GM12878 (cell line): Measurements from ENCODE around the gene RBP3. TPM values are rescaled to one million over a fixed set of nuclear protein-coding genes. Genes with fewer than 3 reads are reported as not detected.

ENCODE experiments used
- ATAC-seq: fragments of 200-7000 bp; cut with Tn5 transposase; 3 replicates; pipeline ENCODE4 v1.9.1; 2020; ENCODE audit warnings: mild to moderate bottlenecking, moderate library complexity
- BruUV-seq: library from RNA; stranded (reverse); fragments of 400-500 nt; replicated peaks from 2 replicates; lab custom pipeline; 2021; lab: Mats Ljungman, UMichigan
- CTCF ChIA-PET: fragments of 300-600 bp; sonication (Branson Sonifier 250); formaldehyde crosslinking; extraction: SDS; loops from one replicate; lab custom pipeline; 2021; ENCODE audit warnings: inconsistent platforms; lab: Yijun Ruan, JAX
- POLR2A ChIA-PET: fragments of 350-600 bp; formaldehyde crosslinking; extraction: SDS; loops from one replicate; lab custom pipeline; 2021; ENCODE audit warnings: inconsistent platforms; lab: Charles Lee
- RAD21 ChIA-PET: fragments of 300-600 bp; sonication (Branson Sonifier 250); formaldehyde crosslinking; loops from one replicate; lab custom pipeline; 2023; ENCODE audit warnings: antibody characterized with exemption; ENCODE audit not compliant: unreplicated experiment; lab: Charles Lee
- SMC1A ChIA-PET: fragments of 300-600 bp; sonication (Branson Sonifier 250); formaldehyde crosslinking; loops from one replicate; lab custom pipeline; 2023; ENCODE audit not compliant: unreplicated experiment, uncharacterized antibody; lab: Charles Lee
- DNase-seq: peaks from one replicate; pipeline ENCODE4 v3.0.0-alpha.2; 2011; ENCODE audit warnings: low read depth, low spot score
- FAIRE-seq: peaks from 3 replicates; lab custom pipeline; 2011; peaks lifted over from hg19 to GRCh38; lab: Jason Lieb, UNC
- H2AFZ ChIP-seq: 2 replicates; pipeline ENCODE4 v1.6.0; 2011; ENCODE audit warnings: low read depth, low read length, control low read depth; ENCODE audit not compliant: control insufficient read depth
- H3K27ac ChIP-seq: 2 replicates; pipeline ENCODE4 v1.5.1; 2011; ENCODE audit warnings: control low read depth; ENCODE audit not compliant: control insufficient read depth, insufficient read depth
- H3K27me3 ChIP-seq, 2 experiments: replicated peaks in 1 of 2; 2 replicates each; pipeline versions ENCODE4 v1.6.0 to v1.6.1; 2011; ENCODE audit warnings: low read length in 1 of 2; ENCODE audit not compliant: control insufficient read depth in 2 of 2, insufficient read depth in 2 of 2
- H3K36me3 ChIP-seq, 2 experiments: 2 replicates each; pipeline ENCODE4 v1.5.1; 2011; ENCODE audit warnings: low read length in 1 of 2; ENCODE audit not compliant: control insufficient read depth in 2 of 2, insufficient read depth in 2 of 2
- H3K4me1 ChIP-seq: 2 replicates; pipeline ENCODE4 v1.6.1; 2011; ENCODE audit warnings: mild to moderate bottlenecking, low read length, moderate library complexity, mixed read lengths; ENCODE audit not compliant: control insufficient read depth, insufficient read depth
- H3K4me2 ChIP-seq: 2 replicates; pipeline ENCODE4 v1.6.0; 2011; ENCODE audit warnings: control low read depth; ENCODE audit not compliant: control insufficient read depth, insufficient read depth
- H3K4me3 ChIP-seq: fragments of 200-600 bp; sonication (generic); 2 replicates; pipeline ENCODE4 v1.5.1; 2016
- H3K79me2 ChIP-seq: 2 replicates; pipeline ENCODE4 v1.6.0; 2011; ENCODE audit warnings: low read length; ENCODE audit not compliant: control insufficient read depth, insufficient read depth
- H3K9ac ChIP-seq: 2 replicates; pipeline ENCODE4 v1.8.0; 2011; ENCODE audit warnings: low read length, control low read depth, mixed read lengths; ENCODE audit not compliant: control insufficient read depth, insufficient read depth
- H3K9me3 ChIP-seq: replicated peaks from 3 replicates; pipeline ENCODE4 v1.5.1; 2011; ENCODE audit warnings: mild to moderate bottlenecking, low read length; ENCODE audit not compliant: control insufficient read depth, insufficient read depth
- H4K20me1 ChIP-seq: 2 replicates; pipeline ENCODE4 v1.6.0; 2011; ENCODE audit not compliant: control insufficient read depth, insufficient read depth
- ATF7 ChIP-seq: fragments of 450-650 bp; IDR thresholded peaks from 2 replicates; pipeline ENCODE4 v1.6.1; 2016; ENCODE audit warnings: low read depth, mild to moderate bottlenecking
- CUX1 ChIP-seq: IDR thresholded peaks from 2 replicates; pipeline ENCODE4 v1.6.1; 2012; ENCODE audit warnings: improper control_type of control experiment, low read depth, low read length; ENCODE audit not compliant: insufficient replicate concordance
- E2F8 ChIP-seq: fragments of 450-650 bp; IDR thresholded peaks from 2 replicates; pipeline ENCODE4 v1.6.1; 2018; ENCODE audit warnings: mild to moderate bottlenecking, low read depth, moderate library complexity; ENCODE audit not compliant: partially characterized antibody
- HDAC6 ChIP-seq: fragments of 200-600 bp; sonication (generic); IDR thresholded peaks from one replicate; pipeline ENCODE4 v1.8.0; 2017; ENCODE audit warnings: antibody characterized with exemption; ENCODE audit not compliant: unreplicated experiment
- MYB ChIP-seq: fragments of 150-350 bp; IDR thresholded peaks from 2 replicates; pipeline ENCODE4 v1.6.1; 2014; ENCODE audit warnings: mild to moderate bottlenecking, low read depth, low read length, borderline replicate concordance
- NKRF ChIP-seq: fragments of 450-650 bp; conservative IDR thresholded peaks from 2 replicates; pipeline ENCODE4 v1.6.1; 2017; ENCODE audit warnings: mild to moderate bottlenecking, moderate library complexity
- POLR2AphosphoS2 ChIP-seq: IDR thresholded peaks from 2 replicates; pipeline ENCODE4 v1.6.1; 2011; ENCODE audit warnings: low read depth, mild to moderate bottlenecking, low read length, improper control_type of control experiment, moderate library complexity
- RB1 ChIP-seq: fragments of 450-650 bp; formaldehyde crosslinking; IDR thresholded peaks from 2 replicates; pipeline ENCODE4 v1.6.1; 2017; ENCODE audit warnings: mild to moderate bottlenecking, borderline replicate concordance
- SIN3A ChIP-seq: IDR thresholded peaks from 2 replicates; pipeline ENCODE4 v1.6.1; 2012; ENCODE audit warnings: low read depth, low read length, improper control_type of control experiment
- SUPT20H ChIP-seq: IDR thresholded peaks from 2 replicates; pipeline ENCODE4 v1.6.1; 2011; ENCODE audit warnings: low read depth, mild to moderate bottlenecking, low read length, moderate library complexity, borderline replicate concordance; ENCODE audit not compliant: control insufficient read depth
- TCF3 ChIP-seq: IDR thresholded peaks from 2 replicates; pipeline ENCODE4 v1.6.1; 2012; ENCODE audit warnings: low read depth, mild to moderate bottlenecking, low read length, borderline replicate concordance; ENCODE audit not compliant: insufficient read depth
- USF2 ChIP-seq: IDR thresholded peaks from 2 replicates; pipeline ENCODE4 v1.6.1; 2011; ENCODE audit warnings: low read depth, low read length, improper control_type of control experiment, borderline replicate concordance
- WGBS: methylation state at CpG from one replicate; pipeline ENCODE4 v1.1.6; 2016; ENCODE audit warnings: low lambda C conversion rate; ENCODE audit not compliant: insufficient replicate concordance, insufficient coverage; ENCODE audit errors: missing lambda C conversion rate; 5-methylcytosine and 5-hydroxymethylcytosine counted together
- in situ Hi-C: fragments of 300-500 bp; cut with MboI; formaldehyde crosslinking; loops from 9 replicates; pipeline ENCODE4 v1.14.3; 2018; ENCODE audit warnings: mixed read lengths
- intact Hi-C: fragments of 100-400 bp; cut with micrococcal nuclease; formaldehyde crosslinking; loops from one replicate; pipeline ENCODE4 v1.14.2; 2022; ENCODE audit not compliant: unreplicated experiment
- polyA plus RNA-seq, 11 experiments: library from polyadenylated mRNA; depleted of rRNA in 4 of 11; unstranded in 6 of 11; stranded (reverse) in 5 of 11; fragments of >200 nt; fragmentation: Nextera tagmentation in 4 of 11; fragmentation: Illumina TruSeq in 1 of 11; extraction: Ambion mirVana in 4 of 11; extraction: Trizol in 1 of 11; gene quantifications; 1 replicate in 1 of 11; 2 replicates in 10 of 11; pipeline versions ENCODE4 v1.2.1 to v1.2.3, GENCODE V29; 2011 to 2016; ENCODE audit warnings: inconsistent platforms in 2 of 11, missing spikeins in 2 of 11, low read depth in 1 of 11
- total RNA-seq, 4 experiments: library from RNA; depleted of rRNA in 3 of 4; stranded (reverse); fragments of >200 nt in 3 of 4; fragmentation: Illumina TruSeq in 1 of 4; extraction: Trizol in 1 of 4; gene quantifications; 2 replicates each; pipeline versions ENCODE4 v1.2.1 to v1.2.3, GENCODE V29; 2013 to 2021

RBP3 gene
- total and polyA plus RNA-seq, 10 of the 15 experiments (the other 5 are each of a cell fraction or from before 2014, with no cell fraction given), result not detected

GRCh38 chr10:47379445-47379785 is 31.3 kb downstream of the RBP3 start (continued):
- TF ChIP-seq CUX1 (no peak), ATF7 (no peak), SIN3A (no peak), E2F8 (no peak)
- TF ChIP-seq, all 136 proteins: peak for 0

- no peak overlapping the region for H3K4me2 ChIP-seq
- ChIA-PET CTCF (no interaction called here), POLR2A (no interaction called here), SMC1A (no interaction called here), RAD21 (no interaction called here)
- H3K4me3 ChIP-seq, result no peak overlapping the region
- no TSS peak for BruUV-seq
- H4K20me1 ChIP-seq, result no peaks in the 10 kb centered on the region
- no peaks in the 10 kb centered on the region for H3K4me1 ChIP-seq
- no peaks in the 10 kb centered on the region for H3K79me2 ChIP-seq
- FAIRE-seq (no peak), DNase-seq (no peak), ATAC-seq (no peak)
- intact Hi-C loops (no loop called here), in situ Hi-C loops (loop anchor here (5.0 kb wide), 2 partner anchors 1098 to 1273 kb away; no protein-coding TSS in a partner anchor)
- no peak overlapping the region for H3K9ac ChIP-seq
- no peak overlapping the region for H3K27ac ChIP-seq
- no peaks in the 10 kb centered on the region for H3K9me3 ChIP-seq
- WGBS, result 32% methylated on average over 10 of the region's 11 CpGs
- H2AFZ ChIP-seq, result no peak overlapping the region
- H3K36me3 ChIP-seq, result no peaks in the 10 kb centered on the region
- peaks cover 0 to 10% of the 10 kb centered on the region in 2 experiments; a peak in 3 of 4 replicates for H3K27me3 ChIP-seq
- no peak for TF ChIP-seq MYB
- no peak for TF ChIP-seq POLR2AphosphoS2
- no peak for TF ChIP-seq TCF3
- no peak for TF ChIP-seq USF2
- no peak for TF ChIP-seq NKRF
- TF ChIP-seq HDAC6, result no peak
- no peak for TF ChIP-seq SIN3A
- no peak for TF ChIP-seq RB1
- TF ChIP-seq SUPT20H, result no peak
These were observed 31.7 kb downstream of the RBP3 start for GRCh38 chr10:47379901-47380300.
